SK-N-DZ (cell line): ENCODE measurements around the gene CZIB.
"Not testable (repeated sequence)": the region's sequence is repeated elsewhere in the genome, so short reads cannot be mapped to it uniquely, and the experiment has no call there.

Source experiments
- DNase-seq: peaks from one replicate; pipeline ENCODE4 v3.0.0-alpha.2; 2015; ENCODE audit warnings: low spot score

Gene CZIB

GRCh38 chr1:53189061-53189460 lies 31.4 kb downstream of the CZIB start:
- no peak for DNase-seq

GRCh38 chr1:53188099-53188498 lies 32.3 kb downstream of the CZIB start:
- DNase-seq = no peak

- no peak for DNase-seq
These were observed 33.0 kb downstream of the CZIB start for GRCh38 chr1:53187401-53187800.

- DNase-seq = no peak
These were observed 33.9 kb downstream of the CZIB start for GRCh38 chr1:53186533-53186932.

GRCh38 chr1:53185955-53186297 lies 34.5 kb downstream of the CZIB start:
- not testable (repeated sequence) for DNase-seq

GRCh38 chr1:53183095-53183990 lies 37.1 kb downstream of the CZIB start:
- no peak for DNase-seq

GRCh38 chr1:53182716-53183094 lies 37.7 kb downstream of the CZIB start:
- no peak for DNase-seq

GRCh38 chr1:53182111-53182593 lies 38.3 kb downstream of the CZIB start:
- peak; percentile 75 for DNase-seq

GRCh38 chr1:53180951-53181350 lies 39.5 kb downstream of the CZIB start:
- no peak for DNase-seq

GRCh38 chr1:53180226-53180625 lies 40.2 kb downstream of the CZIB start:
- no peak for DNase-seq

GRCh38 chr1:53176452-53177208 lies 43.8 kb downstream of the CZIB start:
- DNase-seq = no peak

GRCh38 chr1:53174971-53175913 lies 45.2 kb downstream of the CZIB start:
- DNase-seq = no peak

- DNase-seq = peak; percentile 60
These were observed 47.9 kb downstream of the CZIB start for GRCh38 chr1:53172426-53173128.

GRCh38 chr1:53166912-53167311 lies 53.5 kb downstream of the CZIB start:
- no peak for DNase-seq

GRCh38 chr1:53166366-53166765 lies 54.1 kb downstream of the CZIB start:
- no peak for DNase-seq

GRCh38 chr1:53165408-53165961 lies 54.9 kb downstream of the CZIB start:
- no peak for DNase-seq
